Measurements from ENCODE around the gene RALGPS2. TPM values are rescaled to one million over a fixed set of nuclear protein-coding genes. Genes with fewer than 3 reads are reported as not detected.

RALGPS2 gene
- total and polyA plus RNA-seq, 2 donors from 2014 or later: 3.6 to 32.8 TPM

DNA sequence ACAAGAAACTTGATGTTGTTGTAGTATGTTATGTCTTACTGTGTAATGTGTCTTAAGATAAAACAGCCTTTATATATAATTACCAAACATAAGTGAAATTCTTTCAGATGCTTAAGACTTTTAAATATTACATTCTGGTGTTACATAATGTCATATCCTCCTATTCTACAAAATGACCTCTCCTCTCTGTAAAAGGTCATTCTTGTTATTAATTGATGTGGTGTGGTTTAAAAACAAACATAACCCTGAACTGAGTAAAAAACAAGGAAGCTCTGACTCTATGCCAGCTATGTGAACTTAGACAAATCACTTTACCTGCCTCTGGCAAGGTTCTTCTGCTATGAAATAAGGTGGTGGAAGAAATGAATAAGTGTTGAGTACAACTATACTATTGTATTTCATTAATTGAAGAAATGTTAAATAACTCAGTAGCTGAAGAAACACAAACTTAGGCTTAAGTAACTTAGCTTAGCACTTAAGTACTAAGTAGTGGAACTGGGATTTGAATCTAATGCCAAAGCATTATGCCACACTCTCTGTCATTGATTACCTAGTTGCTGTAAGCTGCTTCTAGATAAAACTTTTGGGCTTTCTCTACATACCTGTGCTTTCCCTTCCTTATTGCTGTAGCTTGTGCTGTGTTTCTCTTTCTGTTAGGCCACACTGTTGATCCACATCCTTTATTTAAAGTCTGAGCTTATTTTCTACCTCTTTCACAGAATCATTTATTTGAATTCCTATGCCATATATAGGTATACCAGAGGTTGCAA lies 146.7 kb downstream of the RALGPS2 start:
- Histone ChIP-seq H3K9ac (ENCODE audit: low read length in 3 of 3) (peak overlapping the region in 2 of 3 donors; percentile 5 to 9), H3K9me3 (ENCODE audit: control insufficient read depth in 2 of 3, insufficient read depth in 1 of 3, low read length in 3 of 3) (no peaks in the 10 kb centered on the region), H3K36me3 (ENCODE audit: control insufficient read depth in 2 of 3, insufficient read depth in 3 of 3, low read length in 3 of 3) (no peaks in the 10 kb centered on the region), H3K4me1 (ENCODE audit: control insufficient read depth in 2 of 3, insufficient read depth in 2 of 3, low read depth in 1 of 3, low read length in 3 of 3) (peaks cover 0 to 22% (median 10%) of the 10 kb centered on the region in 3 donors), H3K4me3 (ENCODE audit: low read length in 3 of 3) (peak overlapping the region in 2 of 3 donors; percentile 26 to 40), H3K27ac (ENCODE audit: low read depth in 2 of 2, low read length in 2 of 2) (peak overlapping the region; percentile 35 to 71), H3K27me3 (ENCODE audit: control insufficient read depth, insufficient read depth, low read length) (no peaks in the 10 kb centered on the region)
- TF ChIP-seq, protein P1, sequence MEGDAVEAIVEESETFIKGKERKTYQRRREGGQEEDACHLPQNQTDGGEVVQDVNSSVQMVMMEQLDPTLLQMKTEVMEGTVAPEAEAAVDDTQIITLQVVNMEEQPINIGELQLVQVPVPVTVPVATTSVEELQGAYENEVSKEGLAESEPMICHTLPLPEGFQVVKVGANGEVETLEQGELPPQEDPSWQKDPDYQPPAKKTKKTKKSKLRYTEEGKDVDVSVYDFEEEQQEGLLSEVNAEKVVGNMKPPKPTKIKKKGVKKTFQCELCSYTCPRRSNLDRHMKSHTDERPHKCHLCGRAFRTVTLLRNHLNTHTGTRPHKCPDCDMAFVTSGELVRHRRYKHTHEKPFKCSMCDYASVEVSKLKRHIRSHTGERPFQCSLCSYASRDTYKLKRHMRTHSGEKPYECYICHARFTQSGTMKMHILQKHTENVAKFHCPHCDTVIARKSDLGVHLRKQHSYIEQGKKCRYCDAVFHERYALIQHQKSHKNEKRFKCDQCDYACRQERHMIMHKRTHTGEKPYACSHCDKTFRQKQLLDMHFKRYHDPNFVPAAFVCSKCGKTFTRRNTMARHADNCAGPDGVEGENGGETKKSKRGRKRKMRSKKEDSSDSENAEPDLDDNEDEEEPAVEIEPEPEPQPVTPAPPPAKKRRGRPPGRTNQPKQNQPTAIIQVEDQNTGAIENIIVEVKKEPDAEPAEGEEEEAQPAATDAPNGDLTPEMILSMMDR (IDR thresholded peaks at IDR 0.05; ENCODE audit: borderline replicate concordance, extremely low read depth, insufficient read depth): no peak
- DNase-seq (peak in 2 of 5 donors; percentile 9 to 16), FAIRE-seq (peak; percentile 77)
- intact Hi-C loops (cut with DNase I): no loop called here

DNA sequence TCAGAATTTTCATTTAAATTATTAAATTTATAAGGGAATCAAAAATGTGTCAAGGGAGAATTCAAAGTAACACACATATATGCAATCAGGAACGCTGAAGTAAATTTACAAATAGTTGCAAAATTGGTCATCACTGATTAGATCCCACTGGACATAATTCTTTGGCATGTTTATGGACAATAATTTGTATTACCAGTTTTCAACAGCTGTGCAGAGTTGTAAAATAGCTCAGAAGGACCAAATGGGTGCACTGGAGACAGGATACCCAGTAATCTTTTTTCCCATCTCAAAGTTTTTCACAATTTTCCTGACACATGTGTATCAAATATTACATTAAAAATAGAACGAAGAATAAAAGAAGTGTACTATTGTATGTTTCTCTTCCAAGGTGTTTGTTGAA lies 149.9 kb downstream of the RALGPS2 start:
- no peak overlapping the region for H3K9ac ChIP-seq (ENCODE audit: low read length in 3 of 3)
- no peaks in the 10 kb centered on the region for H3K9me3 ChIP-seq (ENCODE audit: control insufficient read depth in 2 of 3, insufficient read depth in 1 of 3, low read length in 3 of 3)
- H3K27ac ChIP-seq (ENCODE audit: low read depth in 2 of 2, low read length in 2 of 2): no peak overlapping the region
- H3K4me1 ChIP-seq (ENCODE audit: control insufficient read depth in 2 of 3, insufficient read depth in 2 of 3, low read depth in 1 of 3, low read length in 3 of 3): peaks cover 0 to 22% (median 10%) of the 10 kb centered on the region in 3 donors
- no peaks in the 10 kb centered on the region for H3K27me3 ChIP-seq (ENCODE audit: control insufficient read depth, insufficient read depth, low read length)
- no peak for FAIRE-seq
- intact Hi-C loops (cut with DNase I): no loop called here
- H3K36me3 ChIP-seq (ENCODE audit: control insufficient read depth in 2 of 3, insufficient read depth in 3 of 3, low read length in 3 of 3): no peaks in the 10 kb centered on the region
- H3K4me3 ChIP-seq (ENCODE audit: low read length in 3 of 3): no peak overlapping the region
- TF ChIP-seq, protein P1 (IDR thresholded peaks at IDR 0.05; ENCODE audit: borderline replicate concordance, extremely low read depth, insufficient read depth): no peak
- no peak for DNase-seq

- H3K36me3 ChIP-seq (ENCODE audit: control insufficient read depth in 2 of 3, insufficient read depth in 3 of 3, low read length in 3 of 3): no peaks in the 10 kb centered on the region
- H3K27ac ChIP-seq (ENCODE audit: low read depth in 2 of 2, low read length in 2 of 2): no peak overlapping the region
- intact Hi-C loops (cut with DNase I): no loop called here
- no peaks in the 10 kb centered on the region for H3K9me3 ChIP-seq (ENCODE audit: control insufficient read depth in 2 of 3, insufficient read depth in 1 of 3, low read length in 3 of 3)
- DNase-seq: no peak
- peaks cover 0 to 22% (median 10%) of the 10 kb centered on the region in 3 donors for H3K4me1 ChIP-seq (ENCODE audit: control insufficient read depth in 2 of 3, insufficient read depth in 2 of 3, low read depth in 1 of 3, low read length in 3 of 3)
- H3K4me3 ChIP-seq (ENCODE audit: low read length in 3 of 3): no peak overlapping the region
- TF ChIP-seq, protein P1 (IDR thresholded peaks at IDR 0.05; ENCODE audit: borderline replicate concordance, extremely low read depth, insufficient read depth): no peak
- FAIRE-seq: no peak
- no peaks in the 10 kb centered on the region for H3K27me3 ChIP-seq (ENCODE audit: control insufficient read depth, insufficient read depth, low read length)
- H3K9ac ChIP-seq (ENCODE audit: low read length in 3 of 3): no peak overlapping the region
Observed at GRCh38 chr1:178875936-178876335, 150.9 kb downstream of the RALGPS2 start.
